Large intestine (tissue), 12 donors: ENCODE results near the gene EDN2. TPM values are rescaled to one million over a fixed set of nuclear protein-coding genes. Genes with fewer than 3 reads are reported as not detected.

Experiments used
- DNase-seq, 2 donors: peaks; one replicate each; pipeline versions ENCODE4 v3.0.0 to v3.0.0-alpha.2; 2013
- H3K27ac ChIP-seq: one replicate; pipeline ENCODE4 v1.5.1; 2013; ENCODE audit warnings: low read length
- H3K27me3 ChIP-seq: 2 replicates; pipeline ENCODE4 v1.6.1; 2013; ENCODE audit warnings: low read length; ENCODE audit not compliant: control insufficient read depth, insufficient read depth
- H3K36me3 ChIP-seq: 2 replicates; pipeline ENCODE4 v1.6.1; 2013; ENCODE audit warnings: low read length; ENCODE audit not compliant: control insufficient read depth, insufficient read depth
- H3K4me1 ChIP-seq: one replicate; pipeline ENCODE4 v1.6.1; 2013; ENCODE audit warnings: low read length; ENCODE audit not compliant: control insufficient read depth, insufficient read depth
- H3K4me3 ChIP-seq: one replicate; pipeline ENCODE4 v1.5.1; 2013; ENCODE audit warnings: low read length
- H3K9me3 ChIP-seq: one replicate; pipeline ENCODE4 v1.6.1; 2013; ENCODE audit warnings: mild to moderate bottlenecking, low read depth, low read length, moderate library complexity; ENCODE audit not compliant: control insufficient read depth
- WGBS: methylation state at CpG from one replicate; pipeline ENCODE4 v1.1.5; 2013; ENCODE audit warnings: low lambda C conversion rate; ENCODE audit not compliant: insufficient coverage; 5-methylcytosine and 5-hydroxymethylcytosine counted together
- long read RNA-seq, 11 donors: transcript quantifications; one replicate each; lab custom pipeline, GENCODE V29; 2026
- polyA plus RNA-seq: library from polyadenylated mRNA; unstranded; fragments of 120-200 nt; gene quantifications from one replicate; pipeline ENCODE4 v1.2.1, GENCODE V29; 2013

EDN2 gene
- polyA plus RNA-seq = 0.51 TPM
- long read RNA-seq, donor 1 = 0 reads
- long read RNA-seq, donor 2 = 0 reads
- long read RNA-seq, donor 3 = 0 reads
- long read RNA-seq, donor 4 = 0 reads
- long read RNA-seq, donor 5 = 0 reads
- long read RNA-seq, donor 6 = 0 reads
- long read RNA-seq, donor 7 = 0 reads
- long read RNA-seq, donor 8 = 0 reads
- long read RNA-seq, donor 9 = 0 reads
- long read RNA-seq, donor 10 = 0 reads
- long read RNA-seq, donor 11 = 0 reads

DNA sequence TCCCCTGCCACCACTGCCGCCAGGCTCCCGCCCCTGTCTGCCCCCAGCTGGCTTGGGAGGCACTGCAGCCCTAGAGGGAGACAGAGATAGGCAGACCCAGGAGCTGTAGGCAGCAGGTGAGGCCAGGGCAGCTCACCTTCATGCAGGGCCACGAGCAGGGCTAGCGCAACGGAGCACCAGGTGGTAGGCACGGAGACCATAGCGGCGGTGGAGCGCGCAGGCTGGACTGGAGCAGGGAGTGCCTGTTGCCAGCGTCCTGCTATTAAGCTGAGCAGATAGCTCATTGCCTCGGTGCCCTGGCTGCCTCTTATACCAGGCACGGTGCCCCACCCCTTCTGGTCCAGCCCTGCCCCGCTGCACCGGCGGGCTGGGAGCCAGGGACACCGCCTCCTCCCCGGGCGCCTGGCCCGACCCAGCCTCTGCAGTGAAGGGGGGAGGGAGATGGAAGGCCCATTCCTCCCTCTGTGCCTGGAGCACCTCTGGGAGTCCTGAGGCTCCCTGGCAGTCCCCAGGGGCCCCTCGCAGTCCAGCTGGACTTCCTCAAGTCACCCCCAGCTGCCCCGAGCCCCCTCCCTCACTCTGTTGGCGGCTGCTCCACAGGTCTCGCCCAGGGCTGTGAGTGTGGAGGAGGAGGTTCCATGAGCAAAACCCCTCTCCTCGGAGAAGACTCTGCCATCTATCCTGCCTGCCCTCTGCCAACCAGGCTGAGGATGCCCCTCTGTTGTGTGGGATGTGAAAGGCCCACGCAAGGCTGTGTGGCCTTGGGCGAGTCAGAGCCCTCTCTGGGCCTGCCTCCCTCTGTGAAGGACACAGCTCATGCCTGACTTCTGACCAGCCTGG, at the start of gene EDN2:
TSS of gene EDN2 (minus strand) at position 282 of the 840 bp plus-strand sequence. CDS start at position 200, 82 bp downstream.
- Histone ChIP-seq H3K27me3 (no peaks in the 10 kb centered on the region), H3K4me3 (no peak within 1 kb of the TSS), H3K27ac (peak within 1 kb of the TSS; percentile 34), H3K4me1 (peaks cover 48% of the 10 kb centered on the region), H3K36me3 (no peaks in the 10 kb centered on the region), H3K9me3 (no peaks in the 10 kb centered on the region)
- DNase-seq = peak in 1 of 2 donors; percentile 66
- no CpG with 5 or more reads among the region's 27 CpGs for WGBS

DNA sequence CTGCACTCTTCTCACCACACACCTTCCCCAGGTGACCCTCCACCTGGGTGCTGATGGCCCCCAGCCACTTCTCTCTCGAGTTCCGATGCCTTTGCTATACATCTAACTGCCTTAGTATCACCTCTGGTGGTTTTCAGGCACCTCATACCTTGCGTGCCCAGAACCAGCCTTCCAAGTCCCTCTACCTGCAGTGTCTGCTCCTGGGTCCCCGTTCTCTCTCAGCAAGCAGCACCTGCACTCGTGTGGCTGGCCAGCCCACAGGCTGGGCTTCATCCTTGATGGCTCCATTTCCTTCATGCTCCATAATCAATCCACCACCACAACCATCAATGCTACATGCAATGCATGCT, 49.2 kb upstream of the EDN2 start:
- Histone ChIP-seq H3K4me3 (no peak overlapping the region), H3K27me3 (peaks cover 4% of the 10 kb centered on the region), H3K27ac (no peak overlapping the region), H3K36me3 (no peaks in the 10 kb centered on the region), H3K9me3 (no peaks in the 10 kb centered on the region), H3K4me1 (peaks cover 2% of the 10 kb centered on the region)
- DNase-seq = no peak
- WGBS = no CpG with 5 or more reads among the region's 5 CpGs

DNA sequence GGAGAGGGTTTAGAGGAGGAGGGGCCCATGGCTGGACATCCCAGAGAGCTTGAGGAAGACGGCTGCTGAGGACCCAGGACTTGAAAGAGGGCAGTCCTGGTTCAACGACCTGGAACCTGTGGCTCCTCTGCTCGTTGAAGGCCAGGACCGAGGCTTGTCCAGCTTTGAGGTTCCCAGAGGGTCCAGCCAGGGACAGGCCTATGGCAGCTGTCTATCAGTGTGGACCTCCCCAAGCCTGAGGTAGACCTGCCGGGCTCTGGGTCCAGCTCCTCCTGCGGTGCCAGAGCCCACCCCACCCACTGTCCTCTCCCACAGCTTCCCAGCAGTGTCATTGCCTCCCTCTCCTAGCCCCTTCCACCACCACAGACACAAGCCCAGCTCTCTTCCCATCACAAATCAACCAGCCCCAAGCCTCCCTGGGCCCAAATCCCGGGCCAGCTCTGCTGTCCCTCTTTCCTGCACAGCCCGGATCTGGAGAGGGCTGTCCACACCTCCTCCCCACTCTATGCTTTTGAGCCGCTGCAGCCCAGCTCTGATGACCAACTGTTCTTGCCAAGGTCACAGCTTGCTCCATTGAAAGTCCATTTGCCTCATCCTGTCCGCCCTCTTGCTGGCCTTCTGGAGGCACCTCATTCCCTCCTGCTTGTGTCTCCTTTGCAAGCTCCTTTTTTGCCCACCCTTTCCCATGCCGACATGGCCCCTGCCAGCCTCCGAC, 48.7 kb upstream of the EDN2 start:
- WGBS = 100% methylated on average over 1 of the region's 12 CpGs
- no peak overlapping the region for H3K4me3 ChIP-seq
- no peak for DNase-seq
- no peaks in the 10 kb centered on the region for H3K36me3 ChIP-seq
- H3K27ac ChIP-seq = no peak overlapping the region
- H3K9me3 ChIP-seq = no peaks in the 10 kb centered on the region
- H3K4me1 ChIP-seq = peaks cover 2% of the 10 kb centered on the region
- H3K27me3 ChIP-seq = peaks cover 4% of the 10 kb centered on the region

DNA sequence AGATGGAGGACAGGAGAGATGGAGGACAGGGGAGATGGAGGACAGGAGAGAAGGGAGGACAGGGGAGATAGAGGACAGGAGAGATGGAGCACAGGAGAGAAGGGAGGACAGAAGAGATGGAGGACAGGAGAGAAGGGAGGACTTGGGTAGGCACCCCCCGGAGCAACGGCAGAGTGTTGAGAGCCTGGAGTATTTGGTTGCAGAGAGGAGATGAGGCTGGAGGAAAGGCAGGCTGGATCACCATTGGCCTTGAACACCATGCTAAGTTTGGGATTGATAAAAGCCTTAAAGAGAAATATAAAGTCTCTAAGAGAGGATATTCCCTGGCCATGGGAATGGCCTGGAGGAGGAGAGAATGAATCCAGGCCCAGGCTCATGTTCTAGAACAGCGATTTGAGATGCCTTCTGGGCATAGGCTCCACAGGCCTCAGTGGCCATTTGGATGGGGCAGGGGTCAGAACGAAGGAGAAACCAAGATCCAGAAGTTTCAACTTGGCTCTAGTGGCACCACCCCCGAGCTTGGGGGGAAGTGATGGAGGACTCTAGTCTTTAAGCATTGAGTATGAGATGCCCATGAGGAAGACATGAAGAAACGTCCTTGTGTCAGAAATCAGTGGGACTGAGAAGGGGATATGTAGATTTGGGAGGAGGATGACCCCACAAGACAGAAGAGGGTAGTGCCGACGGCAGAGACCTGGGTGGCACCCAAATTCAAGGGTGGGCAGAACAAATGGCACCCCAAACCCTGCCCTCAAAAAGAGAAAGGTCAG, 47.9 kb upstream of the EDN2 start:
- 83% methylated on average over 2 of the region's 8 CpGs for WGBS
- H3K4me3 ChIP-seq = no peak overlapping the region
- no peaks in the 10 kb centered on the region for H3K9me3 ChIP-seq
- peaks cover under 1% of the 10 kb centered on the region for H3K4me1 ChIP-seq
- no peak overlapping the region for H3K27ac ChIP-seq
- no peaks in the 10 kb centered on the region for H3K36me3 ChIP-seq
- no peak for DNase-seq
- peaks cover 4% of the 10 kb centered on the region for H3K27me3 ChIP-seq

DNA sequence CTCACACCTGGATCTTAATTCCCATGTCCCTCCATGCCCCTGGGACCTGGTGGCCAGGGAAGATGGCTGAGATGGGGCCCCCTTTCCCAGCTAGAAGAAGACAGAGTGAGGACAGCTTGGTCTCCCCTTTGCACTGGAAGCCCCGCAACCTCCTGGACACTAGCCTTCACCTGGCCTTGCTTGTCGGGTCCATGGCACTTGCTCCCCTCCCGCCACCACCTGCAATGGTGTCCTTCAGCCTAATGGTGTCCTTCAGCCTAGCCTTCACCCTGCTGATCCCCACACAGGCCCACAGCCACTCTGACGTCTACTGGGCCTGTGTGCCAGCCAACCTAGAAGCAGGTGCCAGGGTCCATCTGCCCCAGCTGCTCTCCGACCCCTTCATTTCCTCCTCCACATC, 45.9 kb upstream of the EDN2 start:
- Histone ChIP-seq H3K36me3 (no peaks in the 10 kb centered on the region), H3K4me1 (no peaks in the 10 kb centered on the region), H3K9me3 (no peaks in the 10 kb centered on the region), H3K27ac (no peak overlapping the region), H3K4me3 (no peak overlapping the region), H3K27me3 (peaks cover 2% of the 10 kb centered on the region)
- DNase-seq = no peak
- WGBS = no CpG with 5 or more reads among the region's 5 CpGs

DNA sequence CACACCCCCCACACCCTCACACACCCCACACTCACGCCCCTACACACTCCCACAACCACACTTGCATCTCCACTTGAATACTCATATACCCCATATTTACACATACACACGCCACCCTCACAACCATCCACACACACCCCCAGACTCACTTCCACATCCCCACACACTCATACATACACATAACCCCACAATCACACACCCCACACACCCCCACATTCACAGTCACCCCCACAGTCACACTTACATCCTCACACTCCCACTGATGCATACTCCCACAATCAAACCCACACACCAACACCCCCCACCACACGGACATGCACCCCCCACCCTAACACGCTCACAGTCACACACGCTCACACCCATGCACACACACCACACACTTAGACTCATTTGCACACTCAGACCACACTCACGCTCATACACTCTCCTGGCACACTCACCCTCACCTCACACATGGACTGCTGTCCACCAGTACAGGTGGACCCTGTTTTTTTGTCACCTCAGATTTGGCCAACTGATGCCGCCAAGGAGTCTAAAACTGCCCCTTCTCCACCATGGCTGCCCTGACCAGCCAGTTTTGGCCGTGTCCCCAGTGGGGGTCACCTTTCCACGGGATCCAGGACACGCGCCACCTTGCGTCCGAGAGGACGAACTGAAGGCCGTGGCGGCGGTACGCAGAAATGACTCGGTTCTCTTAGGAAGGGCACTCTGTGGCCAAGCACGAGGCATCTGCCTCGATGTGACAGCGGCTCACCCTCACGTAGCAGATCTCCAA, 45.3 kb upstream of the EDN2 start:
- DNase-seq = no peak
- no peaks in the 10 kb centered on the region for H3K36me3 ChIP-seq
- H3K9me3 ChIP-seq = no peaks in the 10 kb centered on the region
- H3K27ac ChIP-seq = no peak overlapping the region
- peaks cover 2% of the 10 kb centered on the region for H3K27me3 ChIP-seq
- H3K4me3 ChIP-seq = no peak overlapping the region
- H3K4me1 ChIP-seq = no peaks in the 10 kb centered on the region
- 100% methylated on average over 1 of the region's 23 CpGs for WGBS

DNA sequence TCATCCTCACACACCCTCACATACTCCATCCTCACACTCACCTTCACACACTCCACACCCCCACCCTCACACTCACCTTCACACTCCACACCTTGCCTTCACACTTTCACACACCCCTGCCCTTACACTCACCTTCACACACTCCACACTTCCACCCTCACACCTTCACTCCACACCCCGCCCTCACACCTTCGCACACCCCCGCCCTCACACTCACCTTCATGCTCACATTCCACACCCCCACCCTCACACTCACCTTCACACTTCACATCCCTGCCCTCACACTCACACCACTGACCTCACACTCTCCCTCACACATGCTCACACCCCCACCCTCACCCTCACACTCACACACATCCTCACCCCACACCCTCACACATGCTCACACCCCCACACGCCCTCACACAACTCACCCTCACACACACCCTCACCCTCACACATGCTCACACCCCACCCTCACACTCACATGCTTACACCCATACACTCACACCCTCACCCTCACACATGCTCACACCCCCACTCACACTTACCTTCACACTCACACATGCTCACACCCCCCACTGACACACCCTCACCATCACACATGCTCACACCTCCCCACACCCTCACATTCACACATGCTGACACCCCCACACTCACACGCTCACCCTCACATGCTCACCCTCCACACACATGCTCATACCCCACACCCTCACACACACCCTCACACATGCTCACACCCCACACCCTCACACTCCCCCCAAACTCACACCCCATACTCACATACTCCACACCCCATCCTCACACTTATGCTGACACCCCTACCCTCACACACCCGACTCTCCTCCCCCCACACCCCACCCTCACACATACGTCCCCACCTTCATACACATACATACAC, 44.5 kb upstream of the EDN2 start:
- H3K27ac ChIP-seq = no peak overlapping the region
- no peaks in the 10 kb centered on the region for H3K4me1 ChIP-seq
- no peak overlapping the region for H3K4me3 ChIP-seq
- no peaks in the 10 kb centered on the region for H3K36me3 ChIP-seq
- no peak for DNase-seq
- H3K9me3 ChIP-seq = no peaks in the 10 kb centered on the region
- WGBS = no CpG with 5 or more reads among the region's 7 CpGs
- no peaks in the 10 kb centered on the region for H3K27me3 ChIP-seq

DNA sequence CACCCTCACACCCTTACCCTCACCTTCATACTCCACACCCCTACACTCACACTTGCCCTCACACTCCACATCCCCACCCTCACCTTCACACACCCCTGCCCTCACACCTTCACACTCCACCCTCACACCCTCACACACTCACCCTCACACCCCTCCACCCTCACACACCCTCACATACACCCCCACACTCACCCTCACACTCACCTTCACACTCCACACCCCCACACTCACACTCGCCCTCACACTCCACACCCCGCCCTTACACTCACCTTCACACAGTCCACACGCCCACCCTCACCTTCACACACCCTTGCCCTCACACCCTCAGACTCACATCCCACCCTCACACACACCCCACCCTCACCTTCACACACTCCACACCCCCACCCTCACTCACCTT, 43.6 kb upstream of the EDN2 start:
- H3K27ac ChIP-seq = no peak overlapping the region
- no peak overlapping the region for H3K4me3 ChIP-seq
- H3K4me1 ChIP-seq = no peaks in the 10 kb centered on the region
- no peaks in the 10 kb centered on the region for H3K36me3 ChIP-seq
- H3K9me3 ChIP-seq = no peaks in the 10 kb centered on the region
- H3K27me3 ChIP-seq = no peaks in the 10 kb centered on the region
- no peak for DNase-seq
- no CpG with 5 or more reads among the region's 3 CpGs for WGBS

DNA sequence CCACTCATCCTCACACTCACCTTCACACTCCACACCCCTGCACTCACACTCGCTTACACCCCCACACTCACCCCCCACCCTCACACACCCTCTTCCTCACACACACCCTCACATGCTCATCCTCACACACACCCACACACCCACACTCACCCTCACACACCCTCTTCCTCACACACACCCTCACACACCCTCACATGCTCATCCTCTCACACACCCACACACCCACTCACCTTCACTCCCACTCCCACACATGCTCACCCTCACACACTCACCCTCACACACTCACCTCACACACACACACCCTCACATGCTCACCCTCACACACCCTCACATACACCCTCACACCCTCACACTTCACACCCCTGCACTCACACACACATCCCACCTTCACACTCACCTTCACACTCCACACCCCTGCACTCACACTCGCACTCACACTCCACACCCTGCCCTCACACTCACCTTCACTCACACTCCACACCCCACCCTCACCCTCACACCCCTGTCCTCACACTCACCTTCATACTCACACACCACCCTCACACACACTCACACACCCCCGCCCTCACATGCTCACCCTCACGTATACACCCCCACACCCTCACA, 42.6 kb upstream of the EDN2 start:
- Histone ChIP-seq H3K4me1 (no peaks in the 10 kb centered on the region), H3K4me3 (no peak overlapping the region), H3K27me3 (no peaks in the 10 kb centered on the region), H3K9me3 (no peaks in the 10 kb centered on the region), H3K36me3 (no peaks in the 10 kb centered on the region), H3K27ac (no peak overlapping the region)
- DNase-seq = no peak
- no CpG with 5 or more reads among the region's 4 CpGs for WGBS
